ENCODE results near the gene USP4.

DNA sequence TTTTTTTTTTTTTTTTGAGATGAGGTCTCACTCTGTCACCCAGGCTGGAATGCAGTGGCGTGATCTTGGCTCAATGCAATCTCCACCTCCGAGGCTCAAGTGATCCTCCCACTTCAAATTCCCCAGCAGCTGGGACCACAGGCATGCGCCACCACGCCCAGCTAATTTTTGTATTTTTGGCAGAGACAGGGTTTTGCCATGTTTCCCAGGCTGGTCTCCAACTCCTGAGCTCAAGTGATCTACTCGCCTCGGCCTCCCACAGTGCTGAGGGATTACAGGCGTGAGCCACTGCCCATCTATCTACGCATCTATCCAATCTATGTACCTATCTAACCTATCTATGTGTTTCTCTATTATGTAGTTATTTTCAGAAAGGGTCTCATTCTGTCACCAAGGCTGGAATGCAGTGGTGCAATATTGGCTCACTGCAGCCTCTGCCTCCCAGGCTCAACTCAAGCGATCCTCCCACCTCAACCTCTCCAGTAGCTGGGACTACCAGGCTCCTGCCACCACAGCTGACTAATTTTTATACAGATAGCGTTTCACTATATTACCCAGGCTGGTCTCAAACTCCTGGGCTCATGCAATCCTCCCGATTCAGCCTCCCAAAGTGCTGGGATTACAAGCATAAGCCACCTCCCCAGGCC is 38.5 kb upstream of the USP4 start:
- TF ChIP-seq ZNF121 (tag by site-specific recombination; IDR thresholded peaks at IDR 0.05) (no peak), ZNF660 (tag by site-specific recombination; IDR thresholded peaks at IDR 0.05) (no peak), ZFP3 (tag by site-specific recombination; IDR thresholded peaks at IDR 0.05; ENCODE audit: low read depth) (no peak)
